HepG2 (cell line): ENCODE measurements around the gene ICAM3. TPM values are rescaled to one million over a fixed set of nuclear protein-coding genes. Genes with fewer than 3 reads are reported as not detected.
A peak's percentile ranks its signal among the peaks of the same experiment; 100 is the strongest.

ENCODE experiments used
- AGO2 ChIP-seq: fragments of 200-400 bp; formaldehyde crosslinking; optimal IDR thresholded peaks from 2 replicates; pipeline ENCODE3; 2017; ENCODE audit warnings: mild to moderate bottlenecking, low read depth, low read length, moderate library complexity
- CBX5 ChIP-seq: sonication (generic); formaldehyde crosslinking; IDR thresholded peaks from 2 replicates; pipeline ENCODE4 v1.4.0; 2020; ENCODE audit warnings: missing genetic modification reagents, borderline replicate concordance
- GLI4 ChIP-seq: sonication (generic); formaldehyde crosslinking; IDR thresholded peaks from 2 replicates; pipeline ENCODE4 v1.5.1; 2020; ENCODE audit warnings: missing genetic modification reagents, mild to moderate bottlenecking, moderate library complexity, borderline replicate concordance
- ISX ChIP-seq: sonication (generic); formaldehyde crosslinking; conservative IDR thresholded peaks from 2 replicates; pipeline ENCODE4 v1.5.0; 2020; ENCODE audit warnings: missing genetic modification reagents
- KDM2A ChIP-seq: sonication (generic); formaldehyde crosslinking; IDR thresholded peaks from 2 replicates; pipeline ENCODE4 v1.4.0; 2020; ENCODE audit warnings: low read depth, missing genetic modification reagents, borderline replicate concordance
- MAFF ChIP-seq: IDR thresholded peaks from 2 replicates; pipeline ENCODE4 v1.6.1; 2011; ENCODE audit warnings: low read depth, low read length, improper control_type of control experiment
- POLR2AphosphoS2 ChIP-seq: IDR thresholded peaks from 2 replicates; pipeline ENCODE4 v1.6.1; 2011; ENCODE audit warnings: low read depth, low read length, improper control_type of control experiment
- SRSF4 ChIP-seq: fragments of 200-400 bp; formaldehyde crosslinking; IDR thresholded peaks from one replicate; pipeline ENCODE4 v1.6.1; 2018; ENCODE audit warnings: mild to moderate bottlenecking, low read depth, low read length, moderate library complexity; ENCODE audit not compliant: poor library complexity, severe bottlenecking
- WIZ ChIP-seq: sonication (generic); formaldehyde crosslinking; IDR thresholded peaks from 2 replicates; pipeline ENCODE4 v1.5.1; 2020; ENCODE audit warnings: mild to moderate bottlenecking, missing genetic modification reagents
- ZMYM4 ChIP-seq: sonication (generic); formaldehyde crosslinking; IDR thresholded peaks from 2 replicates; pipeline ENCODE4 v1.8.1; 2023; ENCODE audit warnings: mild to moderate bottlenecking, missing genetic modification reagents
- ZNF20 ChIP-seq: sonication (generic); formaldehyde crosslinking; IDR thresholded peaks from 2 replicates; pipeline ENCODE4 v1.4.0; 2020; ENCODE audit warnings: mild to moderate bottlenecking, moderate library complexity, missing genetic modification reagents
- ZNF891 ChIP-seq: sonication (generic); formaldehyde crosslinking; IDR thresholded peaks from 2 replicates; pipeline ENCODE4 v1.5.0; 2020; ENCODE audit warnings: mild to moderate bottlenecking, missing genetic modification reagents
- polyA plus RNA-seq, 8 experiments: library from polyadenylated mRNA; depleted of rRNA in 3 of 8; stranded (reverse) in 7 of 8; unstranded in 1 of 8; fragments of >200 nt; fragmentation: Illumina TruSeq in 4 of 8; extraction: Trizol in 4 of 8; gene quantifications; 2 replicates each; pipeline versions ENCODE4 v1.2.1 to v1.2.3, GENCODE V29; 2011 to 2016; ENCODE audit warnings: low read depth in 4 of 8, missing spikeins in 1 of 8, mixed read lengths in 1 of 8; ENCODE audit not compliant: insufficient read depth in 1 of 8
- total RNA-seq, 5 experiments: library from RNA; depleted of rRNA; stranded (reverse); fragments of >200 nt; fragmentation: Illumina TruSeq; extraction: Trizol; gene quantifications; 2 replicates each; pipeline ENCODE4 v1.2.3, GENCODE V29; 2016; ENCODE audit warnings: low read depth in 1 of 5
- TF ChIP-seq, protein P1 (sequence below): sonication (generic); formaldehyde crosslinking; IDR thresholded peaks from 2 replicates; pipeline ENCODE4 v1.8.0; 2022; ENCODE audit warnings: mild to moderate bottlenecking, missing genetic modification reagents; ENCODE audit not compliant: insufficient replicate concordance
- TF ChIP-seq, protein P2 (sequence below): sonication (generic); formaldehyde crosslinking; IDR thresholded peaks from 2 replicates; pipeline ENCODE4 v1.8.1; 2023; ENCODE audit warnings: mild to moderate bottlenecking, missing genetic modification reagents
- TF ChIP-seq, protein P3 (sequence below): sonication (generic); formaldehyde crosslinking; IDR thresholded peaks from 2 replicates; pipeline ENCODE4 v1.4.0; 2020; ENCODE audit warnings: missing genetic modification reagents, borderline replicate concordance
- TF ChIP-seq, protein P4 (sequence below): sonication (generic); formaldehyde crosslinking; IDR thresholded peaks from 2 replicates; pipeline ENCODE4 v1.4.0; 2020; ENCODE audit warnings: missing genetic modification reagents

ICAM3 gene
- total and polyA plus RNA-seq, 2 of the 13 experiments (the other 11 are each of a cell fraction or from before 2014, with no cell fraction given), result 14.1 to 21.0 TPM

DNA sequence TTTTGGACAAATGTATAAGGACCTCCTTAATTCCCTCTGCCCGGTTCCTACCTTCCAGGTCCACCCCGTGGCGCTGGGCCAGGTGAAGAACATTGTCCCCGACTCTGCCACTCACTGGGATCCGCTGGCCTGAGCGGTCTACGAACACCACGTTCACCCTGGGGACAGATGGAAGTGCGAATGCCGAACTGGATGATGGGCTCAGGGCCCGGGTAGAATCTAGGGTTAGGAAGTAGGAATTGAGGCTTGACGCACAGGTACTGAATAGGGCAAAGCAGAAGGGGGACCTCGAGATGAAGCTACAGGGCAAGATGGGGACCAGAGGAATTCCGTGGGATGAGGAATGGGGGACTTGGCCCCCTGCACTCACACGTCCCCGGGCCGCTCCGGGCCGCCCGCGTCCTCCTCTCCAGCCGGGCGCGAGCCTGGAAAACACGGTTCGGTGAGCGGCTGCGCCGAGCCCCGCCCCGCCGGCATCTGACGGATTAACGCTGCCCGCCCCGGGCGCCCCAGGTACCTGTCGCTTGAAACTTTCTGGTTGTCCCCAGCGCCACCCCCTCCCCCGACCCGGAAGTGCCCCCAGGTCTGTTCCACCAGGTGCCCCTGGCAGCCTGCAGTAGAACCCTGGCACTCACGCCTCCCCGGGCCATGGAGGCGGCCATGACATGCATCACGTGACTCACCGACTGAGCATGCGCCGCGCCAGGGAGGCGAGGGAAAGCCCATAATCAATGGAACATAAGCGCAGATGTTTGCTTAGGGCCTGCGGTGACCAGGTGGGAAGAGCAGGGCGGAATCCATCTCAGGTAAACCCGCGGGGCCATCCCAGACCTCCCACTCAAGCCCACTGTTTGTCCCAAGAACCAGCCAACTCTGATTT is 23.8 kb downstream of the ICAM3 start, which contains the start of gene FDX2 (continued):
- TF ChIP-seq, protein P1, sequence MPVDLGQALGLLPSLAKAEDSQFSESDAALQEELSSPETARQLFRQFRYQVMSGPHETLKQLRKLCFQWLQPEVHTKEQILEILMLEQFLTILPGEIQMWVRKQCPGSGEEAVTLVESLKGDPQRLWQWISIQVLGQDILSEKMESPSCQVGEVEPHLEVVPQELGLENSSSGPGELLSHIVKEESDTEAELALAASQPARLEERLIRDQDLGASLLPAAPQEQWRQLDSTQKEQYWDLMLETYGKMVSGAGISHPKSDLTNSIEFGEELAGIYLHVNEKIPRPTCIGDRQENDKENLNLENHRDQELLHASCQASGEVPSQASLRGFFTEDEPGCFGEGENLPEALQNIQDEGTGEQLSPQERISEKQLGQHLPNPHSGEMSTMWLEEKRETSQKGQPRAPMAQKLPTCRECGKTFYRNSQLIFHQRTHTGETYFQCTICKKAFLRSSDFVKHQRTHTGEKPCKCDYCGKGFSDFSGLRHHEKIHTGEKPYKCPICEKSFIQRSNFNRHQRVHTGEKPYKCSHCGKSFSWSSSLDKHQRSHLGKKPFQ (CRISPR knock-in tag), result no peak
- TF ChIP-seq, protein P2, sequence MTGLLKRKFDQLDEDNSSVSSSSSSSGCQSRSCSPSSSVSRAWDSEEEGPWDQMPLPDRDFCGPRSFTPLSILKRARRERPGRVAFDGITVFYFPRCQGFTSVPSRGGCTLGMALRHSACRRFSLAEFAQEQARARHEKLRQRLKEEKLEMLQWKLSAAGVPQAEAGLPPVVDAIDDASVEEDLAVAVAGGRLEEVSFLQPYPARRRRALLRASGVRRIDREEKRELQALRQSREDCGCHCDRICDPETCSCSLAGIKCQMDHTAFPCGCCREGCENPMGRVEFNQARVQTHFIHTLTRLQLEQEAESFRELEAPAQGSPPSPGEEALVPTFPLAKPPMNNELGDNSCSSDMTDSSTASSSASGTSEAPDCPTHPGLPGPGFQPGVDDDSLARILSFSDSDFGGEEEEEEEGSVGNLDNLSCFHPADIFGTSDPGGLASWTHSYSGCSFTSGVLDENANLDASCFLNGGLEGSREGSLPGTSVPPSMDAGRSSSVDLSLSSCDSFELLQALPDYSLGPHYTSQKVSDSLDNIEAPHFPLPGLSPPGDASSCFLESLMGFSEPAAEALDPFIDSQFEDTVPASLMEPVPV (CRISPR knock-in tag), result no peak
- TF ChIP-seq ZNF20 (no peak), KDM2A (CRISPR knock-in tag) (peak; percentile 99), SRSF4 (no peak), CBX5 (CRISPR knock-in tag) (peak; percentile 31; the same call in 1 of the 2 replicates), AGO2 (peak; percentile 96), MAFF (no peak), WIZ (no peak), GLI4 (CRISPR knock-in tag) (0 out of 2 replicates have a peak, but pooled peaks have one; percentile 50), ISX (no peak), ZNF891 (no peak), POLR2AphosphoS2 (peak; percentile 98), ZMYM4 (CRISPR knock-in tag) (0 out of 2 replicates have a peak, but pooled peaks have one; percentile 20)
- TF ChIP-seq, protein P3, sequence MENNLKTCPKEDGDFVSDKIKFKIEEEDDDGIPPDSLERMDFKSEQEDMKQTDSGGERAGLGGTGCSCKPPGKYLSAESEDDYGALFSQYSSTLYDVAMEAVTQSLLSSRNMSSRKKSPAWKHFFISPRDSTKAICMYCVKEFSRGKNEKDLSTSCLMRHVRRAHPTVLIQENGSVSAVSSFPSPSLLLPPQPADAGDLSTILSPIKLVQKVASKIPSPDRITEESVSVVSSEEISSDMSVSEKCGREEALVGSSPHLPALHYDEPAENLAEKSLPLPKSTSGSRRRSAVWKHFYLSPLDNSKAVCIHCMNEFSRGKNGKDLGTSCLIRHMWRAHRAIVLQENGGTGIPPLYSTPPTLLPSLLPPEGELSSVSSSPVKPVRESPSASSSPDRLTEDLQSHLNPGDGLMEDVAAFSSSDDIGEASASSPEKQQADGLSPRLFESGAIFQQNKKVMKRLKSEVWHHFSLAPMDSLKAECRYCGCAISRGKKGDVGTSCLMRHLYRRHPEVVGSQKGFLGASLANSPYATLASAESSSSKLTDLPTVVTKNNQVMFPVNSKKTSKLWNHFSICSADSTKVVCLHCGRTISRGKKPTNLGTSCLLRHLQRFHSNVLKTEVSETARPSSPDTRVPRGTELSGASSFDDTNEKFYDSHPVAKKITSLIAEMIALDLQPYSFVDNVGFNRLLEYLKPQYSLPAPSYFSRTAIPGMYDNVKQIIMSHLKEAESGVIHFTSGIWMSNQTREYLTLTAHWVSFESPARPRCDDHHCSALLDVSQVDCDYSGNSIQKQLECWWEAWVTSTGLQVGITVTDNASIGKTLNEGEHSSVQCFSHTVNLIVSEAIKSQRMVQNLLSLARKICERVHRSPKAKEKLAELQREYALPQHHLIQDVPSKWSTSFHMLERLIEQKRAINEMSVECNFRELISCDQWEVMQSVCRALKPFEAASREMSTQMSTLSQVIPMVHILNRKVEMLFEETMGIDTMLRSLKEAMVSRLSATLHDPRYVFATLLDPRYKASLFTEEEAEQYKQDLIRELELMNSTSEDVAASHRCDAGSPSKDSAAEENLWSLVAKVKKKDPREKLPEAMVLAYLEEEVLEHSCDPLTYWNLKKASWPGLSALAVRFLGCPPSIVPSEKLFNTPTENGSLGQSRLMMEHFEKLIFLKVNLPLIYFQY (CRISPR knock-in tag), result no peak; the same call in 1 of the 2 replicates
- TF ChIP-seq, protein P4, sequence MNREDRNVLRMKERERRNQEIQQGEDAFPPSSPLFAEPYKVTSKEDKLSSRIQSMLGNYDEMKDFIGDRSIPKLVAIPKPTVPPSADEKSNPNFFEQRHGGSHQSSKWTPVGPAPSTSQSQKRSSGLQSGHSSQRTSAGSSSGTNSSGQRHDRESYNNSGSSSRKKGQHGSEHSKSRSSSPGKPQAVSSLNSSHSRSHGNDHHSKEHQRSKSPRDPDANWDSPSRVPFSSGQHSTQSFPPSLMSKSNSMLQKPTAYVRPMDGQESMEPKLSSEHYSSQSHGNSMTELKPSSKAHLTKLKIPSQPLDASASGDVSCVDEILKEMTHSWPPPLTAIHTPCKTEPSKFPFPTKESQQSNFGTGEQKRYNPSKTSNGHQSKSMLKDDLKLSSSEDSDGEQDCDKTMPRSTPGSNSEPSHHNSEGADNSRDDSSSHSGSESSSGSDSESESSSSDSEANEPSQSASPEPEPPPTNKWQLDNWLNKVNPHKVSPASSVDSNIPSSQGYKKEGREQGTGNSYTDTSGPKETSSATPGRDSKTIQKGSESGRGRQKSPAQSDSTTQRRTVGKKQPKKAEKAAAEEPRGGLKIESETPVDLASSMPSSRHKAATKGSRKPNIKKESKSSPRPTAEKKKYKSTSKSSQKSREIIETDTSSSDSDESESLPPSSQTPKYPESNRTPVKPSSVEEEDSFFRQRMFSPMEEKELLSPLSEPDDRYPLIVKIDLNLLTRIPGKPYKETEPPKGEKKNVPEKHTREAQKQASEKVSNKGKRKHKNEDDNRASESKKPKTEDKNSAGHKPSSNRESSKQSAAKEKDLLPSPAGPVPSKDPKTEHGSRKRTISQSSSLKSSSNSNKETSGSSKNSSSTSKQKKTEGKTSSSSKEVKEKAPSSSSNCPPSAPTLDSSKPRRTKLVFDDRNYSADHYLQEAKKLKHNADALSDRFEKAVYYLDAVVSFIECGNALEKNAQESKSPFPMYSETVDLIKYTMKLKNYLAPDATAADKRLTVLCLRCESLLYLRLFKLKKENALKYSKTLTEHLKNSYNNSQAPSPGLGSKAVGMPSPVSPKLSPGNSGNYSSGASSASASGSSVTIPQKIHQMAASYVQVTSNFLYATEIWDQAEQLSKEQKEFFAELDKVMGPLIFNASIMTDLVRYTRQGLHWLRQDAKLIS (CRISPR knock-in tag), result no peak
